AG04450 (cell line): ENCODE results near the gene LHX5. TPM values are rescaled to one million over a fixed set of nuclear protein-coding genes. Genes with fewer than 3 reads are reported as not detected.

ENCODE experiments used
- CTCF ChIA-PET: fragments of 300-600, 350-600 bp; formaldehyde crosslinking; extraction: SDS; loops from one replicate; lab custom pipeline; 2022; ENCODE audit warnings: antibody characterized with exemption, inconsistent platforms; lab: Charles Lee
- POLR2A ChIA-PET: fragments of 350-600 bp; formaldehyde crosslinking; extraction: SDS; loops from one replicate; lab custom pipeline; 2021; ENCODE audit warnings: antibody characterized with exemption, inconsistent platforms; lab: Yijun Ruan, JAX
- DNase-seq: peaks from one replicate; pipeline ENCODE4 v3.0.0-alpha.2; 2011; ENCODE audit warnings: low read depth, low spot score
- H3K27ac ChIP-seq: one replicate; pipeline ENCODE4 v1.5.1; 2012; ENCODE audit warnings: low read depth, low read length, control low read depth
- H3K27me3 ChIP-seq: one replicate; pipeline ENCODE4 v1.6.0; 2012; ENCODE audit warnings: low read length; ENCODE audit not compliant: control insufficient read depth, insufficient read depth
- H3K4me3 ChIP-seq: 2 replicates; pipeline ENCODE4 v1.5.1; 2011; ENCODE audit warnings: mild to moderate bottlenecking, low read depth, low read length, control low read depth
- H3K9me3 ChIP-seq: 2 replicates; pipeline ENCODE4 v1.5.1; 2012; ENCODE audit warnings: low read length; ENCODE audit not compliant: control insufficient read depth, insufficient read depth
- polyA plus RNA-seq: library from polyadenylated mRNA; depleted of rRNA; stranded (reverse); fragments of >200 nt; gene quantifications from 2 replicates; pipeline ENCODE4 v1.2.3, GENCODE V29; 2011
- TF ChIP-seq, protein P1 (sequence below): IDR thresholded peaks from 2 replicates; pipeline ENCODE4 v1.5.1; 2011; ENCODE audit warnings: low read depth, low read length, control low read depth, inconsistent platforms

The LHX5 gene
- polyA plus RNA-seq, 1 experiment, result not detected

DNA sequence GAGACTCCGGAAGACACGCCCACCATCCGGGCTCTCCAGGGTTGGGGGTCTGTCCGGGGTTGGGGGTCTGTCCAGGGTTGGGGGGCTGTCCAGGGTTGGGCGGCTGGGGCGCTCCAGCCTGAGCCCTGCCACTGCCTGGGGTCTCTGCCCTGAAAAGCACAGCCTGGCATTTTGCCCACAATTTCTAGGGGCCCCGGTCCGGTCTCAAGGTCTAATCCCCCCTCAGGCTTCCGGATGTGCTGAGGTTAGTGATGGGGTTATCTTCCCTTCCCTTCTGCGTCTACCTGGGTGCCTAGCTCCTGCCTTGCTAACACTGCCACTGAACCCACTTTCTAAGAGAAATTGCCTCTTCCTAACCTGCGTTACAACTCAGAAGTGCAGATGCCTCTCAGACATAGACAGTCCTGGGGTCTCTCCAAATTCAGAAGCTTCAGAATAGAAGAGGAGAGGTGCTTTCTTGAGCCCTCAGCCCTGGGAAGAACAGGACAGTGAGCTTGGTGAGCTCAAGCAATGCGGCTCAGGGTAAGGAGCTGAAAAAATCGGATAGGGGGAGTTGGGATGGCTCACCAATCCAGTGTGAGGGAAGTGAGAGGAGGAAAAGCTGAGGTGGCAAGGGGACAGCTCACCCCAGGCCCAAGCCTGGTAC, 5.7 kb downstream of the LHX5 start:
- DNase-seq, result no peak
- H3K27ac ChIP-seq, result no peak overlapping the region
- H3K4me3 ChIP-seq, result no peak overlapping the region
- H3K27me3 ChIP-seq, result peaks cover 89% of the 10 kb centered on the region
- no peaks in the 10 kb centered on the region; the same call in 1 of the 2 replicates for H3K9me3 ChIP-seq
- ChIA-PET CTCF (interaction anchor here (0.8 kb wide), 1 partner anchor 269 kb away, joined by 3 read pairs; no protein-coding TSS in a partner anchor), POLR2A (no interaction called here)
- TF ChIP-seq, protein P1, sequence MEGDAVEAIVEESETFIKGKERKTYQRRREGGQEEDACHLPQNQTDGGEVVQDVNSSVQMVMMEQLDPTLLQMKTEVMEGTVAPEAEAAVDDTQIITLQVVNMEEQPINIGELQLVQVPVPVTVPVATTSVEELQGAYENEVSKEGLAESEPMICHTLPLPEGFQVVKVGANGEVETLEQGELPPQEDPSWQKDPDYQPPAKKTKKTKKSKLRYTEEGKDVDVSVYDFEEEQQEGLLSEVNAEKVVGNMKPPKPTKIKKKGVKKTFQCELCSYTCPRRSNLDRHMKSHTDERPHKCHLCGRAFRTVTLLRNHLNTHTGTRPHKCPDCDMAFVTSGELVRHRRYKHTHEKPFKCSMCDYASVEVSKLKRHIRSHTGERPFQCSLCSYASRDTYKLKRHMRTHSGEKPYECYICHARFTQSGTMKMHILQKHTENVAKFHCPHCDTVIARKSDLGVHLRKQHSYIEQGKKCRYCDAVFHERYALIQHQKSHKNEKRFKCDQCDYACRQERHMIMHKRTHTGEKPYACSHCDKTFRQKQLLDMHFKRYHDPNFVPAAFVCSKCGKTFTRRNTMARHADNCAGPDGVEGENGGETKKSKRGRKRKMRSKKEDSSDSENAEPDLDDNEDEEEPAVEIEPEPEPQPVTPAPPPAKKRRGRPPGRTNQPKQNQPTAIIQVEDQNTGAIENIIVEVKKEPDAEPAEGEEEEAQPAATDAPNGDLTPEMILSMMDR, result no peak

DNA sequence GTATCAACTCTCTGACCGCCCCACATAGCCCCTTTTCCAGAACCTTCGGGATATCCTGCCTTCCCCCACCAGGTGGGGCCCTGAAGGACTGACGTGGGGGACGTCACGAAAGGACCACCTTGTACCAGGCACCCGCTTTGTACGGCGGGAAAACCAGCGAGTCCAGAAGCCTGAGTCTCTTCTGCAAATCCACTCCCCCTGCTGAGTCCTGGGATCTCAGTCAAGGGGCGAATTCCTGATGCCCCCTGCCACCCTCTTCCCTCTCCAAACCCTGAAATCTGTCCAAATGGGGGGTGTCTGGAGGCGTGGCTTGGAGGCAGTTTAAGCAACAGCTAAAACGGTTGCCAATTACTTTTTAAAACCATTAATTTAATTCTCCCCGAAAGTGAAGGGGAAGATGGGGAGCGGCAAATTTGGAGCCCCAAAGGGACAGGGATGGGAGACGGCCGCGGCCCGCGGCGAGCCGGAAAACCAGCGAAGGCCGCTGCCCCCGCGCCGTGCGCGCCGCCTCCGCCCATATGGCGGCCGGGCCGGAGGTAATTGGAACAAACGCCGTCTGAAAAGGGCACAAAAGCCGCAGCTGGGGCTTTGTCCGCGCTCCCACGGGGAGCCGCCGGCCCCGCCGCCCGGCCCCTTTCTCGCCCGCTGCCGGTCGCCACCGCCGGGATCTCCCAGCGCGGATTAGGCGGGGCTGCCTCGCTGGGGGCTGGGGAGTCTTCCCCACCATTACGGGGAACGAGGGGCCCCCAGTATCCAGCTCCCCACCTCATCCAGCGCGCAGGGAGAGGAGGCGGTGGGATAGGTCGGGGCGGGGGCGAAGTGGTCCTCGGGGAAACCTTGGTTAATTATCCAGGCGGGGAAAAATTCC, 6.6 kb downstream of the LHX5 start:
- no peak overlapping the region for H3K4me3 ChIP-seq
- TF ChIP-seq, protein P1, result no peak
- H3K27ac ChIP-seq, result no peak overlapping the region
- ChIA-PET POLR2A (no interaction called here), CTCF (interaction anchor here (0.6 kb wide), 1 partner anchor 444 kb away, joined by 11 read pairs; no protein-coding TSS in a partner anchor)
- H3K27me3 ChIP-seq, result peaks cover 80% of the 10 kb centered on the region
- no peaks in the 10 kb centered on the region; the same call in 1 of the 2 replicates for H3K9me3 ChIP-seq
- DNase-seq, result no peak

DNA sequence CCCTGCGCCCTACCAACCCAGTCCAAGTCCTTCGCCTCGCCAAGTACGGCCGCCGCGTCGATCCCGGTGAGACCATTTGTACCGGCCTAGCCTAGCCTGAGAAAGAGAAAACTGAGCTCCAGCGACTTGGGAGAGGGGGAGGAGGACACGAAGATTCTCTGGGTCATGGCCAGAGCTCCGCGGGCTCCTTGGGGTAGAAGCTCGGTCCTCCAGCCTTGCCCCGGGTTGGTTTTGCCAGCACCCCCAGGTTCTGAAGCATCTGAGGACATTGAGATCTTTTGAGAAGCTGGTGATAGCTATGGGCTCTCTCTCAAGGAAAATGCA, 7.3 kb downstream of the LHX5 start:
- no peak overlapping the region for H3K4me3 ChIP-seq
- no peak overlapping the region for H3K27ac ChIP-seq
- peaks cover 75% of the 10 kb centered on the region for H3K27me3 ChIP-seq
- ChIA-PET POLR2A (no interaction called here), CTCF (interaction anchor here (0.6 to 0.7 kb wide), 2 partner anchors 444 to 448 kb away, joined by 3 to 11 read pairs; no protein-coding TSS in a partner anchor)
- TF ChIP-seq, protein P1, result no peak
- DNase-seq, result no peak
- H3K9me3 ChIP-seq, result no peaks in the 10 kb centered on the region; the same call in 1 of the 2 replicates

DNA sequence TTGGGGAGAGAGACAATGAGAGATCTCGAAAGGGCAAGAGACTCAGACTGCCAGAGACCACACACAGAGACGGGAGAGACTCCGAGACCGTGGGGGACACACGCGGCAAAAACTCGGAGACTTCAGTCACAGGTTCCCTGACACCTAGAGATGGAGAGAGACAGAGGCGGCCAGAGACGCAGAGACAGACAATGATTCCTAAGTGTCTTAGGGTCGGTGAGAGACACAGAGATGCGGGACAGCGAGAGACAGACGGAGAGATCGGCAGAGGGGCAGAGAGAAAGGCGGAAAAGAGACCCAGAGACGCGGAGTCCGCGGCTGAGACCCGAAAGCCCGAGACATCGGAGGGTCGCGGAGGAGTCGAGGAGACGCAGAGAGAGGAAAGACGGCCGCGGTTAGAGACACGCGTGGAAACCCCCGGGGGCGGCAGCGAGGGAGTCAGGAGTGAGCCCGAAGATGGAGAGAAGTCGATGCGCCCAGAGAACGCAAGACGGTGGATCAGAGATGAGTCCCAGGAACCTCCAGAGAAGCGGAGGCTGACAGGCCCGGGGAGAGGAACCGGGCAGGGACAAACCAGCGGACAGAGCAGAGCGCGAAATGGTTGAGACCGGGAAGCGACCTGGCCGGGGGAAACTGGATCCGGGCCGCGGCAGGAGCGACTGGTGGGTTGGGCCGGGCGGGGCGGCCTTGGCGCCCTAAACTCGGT, 7.8 kb downstream of the LHX5 start:
- TF ChIP-seq, protein P1, result no peak
- POLR2A ChIA-PET, result no interaction called here
- H3K9me3 ChIP-seq, result no peaks in the 10 kb centered on the region; the same call in 1 of the 2 replicates
- no peak for DNase-seq
- no peak overlapping the region for H3K27ac ChIP-seq
- H3K27me3 ChIP-seq, result peaks cover 75% of the 10 kb centered on the region
- no peak overlapping the region for H3K4me3 ChIP-seq
- CTCF ChIA-PET, result interaction anchor here (0.7 to 2.8 kb wide), 3 partner anchors 445 to 448 kb away, joined by 3 to 32 read pairs (median 6); no protein-coding TSS in a partner anchor
